NCI-H2227 (cell line): ENCODE data around the gene METRN.

Source experiments
- DNase-seq: peaks from one replicate; lab custom pipeline; 2025; ENCODE audit not compliant: unreplicated experiment; lab: John Stamatoyannopoulos, UW

Gene METRN

GRCh38 chr16:714558-715476, at the start of gene METRN:
Gene METRN, plus strand, starts transcription at chr16:715118. Its CDS starts 172 bp downstream, at chr16:715290.
- DNase-seq: peak; percentile 95

GRCh38 chr16:666572-666971, 48.3 kb upstream of the METRN start:
- DNase-seq: no peak

GRCh38 chr16:667113-667779, 47.7 kb upstream of the METRN start:
- DNase-seq: no peak

- peak; percentile 96 for DNase-seq
Observed at GRCh38 chr16:667780-668518, 47.0 kb upstream of the METRN start, which contains the start of gene RHOT2. Gene RHOT2, plus strand, starts transcription at chr16:668132. Its CDS starts 68 bp downstream, at chr16:668200.

- peak; percentile 45 for DNase-seq
Observed at GRCh38 chr16:668519-669171, 46.3 kb upstream of the METRN start.

- no peak for DNase-seq
Observed at GRCh38 chr16:669666-670065, 45.3 kb upstream of the METRN start.

GRCh38 chr16:670485-671352, 44.2 kb upstream of the METRN start:
- DNase-seq: no peak

- no peak for DNase-seq
Observed at GRCh38 chr16:671353-672131, 43.4 kb upstream of the METRN start.

- no peak for DNase-seq
Observed at GRCh38 chr16:672371-672770, 42.5 kb upstream of the METRN start.

- no peak for DNase-seq
Observed at GRCh38 chr16:672851-673250, 42.1 kb upstream of the METRN start.

- no peak for DNase-seq
Observed at GRCh38 chr16:673399-673991, 41.4 kb upstream of the METRN start.

GRCh38 chr16:674214-674881, 40.6 kb upstream of the METRN start:
- DNase-seq: no peak

GRCh38 chr16:674968-675883, 39.7 kb upstream of the METRN start, which contains the start of gene RHBDL1:
Gene RHBDL1, plus strand, starts transcription at chr16:675671. Its CDS starts 120 bp downstream, at chr16:675791.
- peak; percentile 47 for DNase-seq

GRCh38 chr16:675884-676564, 38.9 kb upstream of the METRN start:
- DNase-seq: no peak

GRCh38 chr16:676565-676902, 38.4 kb upstream of the METRN start:
- no peak for DNase-seq

- no peak for DNase-seq
Observed at GRCh38 chr16:676913-677312, 38.0 kb upstream of the METRN start.
